GM03348 (cell line): ENCODE data around the gene TMEM183A.

Experiments
- DNase-seq: peaks from one replicate; pipeline ENCODE4 v3.0.0; 2012; ENCODE audit warnings: low spot score

Gene TMEM183A

GRCh38 chr1:203045821-203046594 is 38.8 kb downstream of the TMEM183A start:
- no peak for DNase-seq

- peak; percentile 90 for DNase-seq
Observed at GRCh38 chr1:203046984-203047630, 39.9 kb downstream of the TMEM183A start.

GRCh38 chr1:203048086-203048485 is 40.9 kb downstream of the TMEM183A start:
- no peak for DNase-seq

- no peak for DNase-seq
Observed at GRCh38 chr1:203048555-203049051, 41.4 kb downstream of the TMEM183A start.

GRCh38 chr1:203049077-203049476 is 41.9 kb downstream of the TMEM183A start:
- no peak for DNase-seq

- DNase-seq = no peak
Observed at GRCh38 chr1:203049576-203050180, 42.5 kb downstream of the TMEM183A start.

- no peak for DNase-seq
Observed at GRCh38 chr1:203050826-203051225, 43.7 kb downstream of the TMEM183A start.

- no peak for DNase-seq
Observed at GRCh38 chr1:203051841-203052324, 44.7 kb downstream of the TMEM183A start.

GRCh38 chr1:203052601-203053000 is 45.4 kb downstream of the TMEM183A start:
- no peak for DNase-seq

- no peak for DNase-seq
Observed at GRCh38 chr1:203054184-203054583, 47.0 kb downstream of the TMEM183A start.

- no peak for DNase-seq
Observed at GRCh38 chr1:203054642-203055041, 47.5 kb downstream of the TMEM183A start.

GRCh38 chr1:203055161-203055799 is 48.1 kb downstream of the TMEM183A start:
- DNase-seq = no peak

GRCh38 chr1:203056012-203056411 is 48.8 kb downstream of the TMEM183A start:
- DNase-seq = no peak

GRCh38 chr1:203056516-203056915 is 49.3 kb downstream of the TMEM183A start:
- DNase-seq = no peak

GRCh38 chr1:203057911-203058675 is 50.9 kb downstream of the TMEM183A start:
- DNase-seq = peak; percentile 75

GRCh38 chr1:203058676-203058935 is 51.4 kb downstream of the TMEM183A start:
- no peak for DNase-seq

GRCh38 chr1:203059485-203059884 is 52.3 kb downstream of the TMEM183A start:
- no peak for DNase-seq

- DNase-seq = no peak
Observed at GRCh38 chr1:203060115-203060514, 52.9 kb downstream of the TMEM183A start.

- no peak for DNase-seq
Observed at GRCh38 chr1:203063287-203063686, 56.1 kb downstream of the TMEM183A start.

GRCh38 chr1:203065191-203065590 is 58.0 kb downstream of the TMEM183A start:
- no peak for DNase-seq

GRCh38 chr1:203065986-203066385 is 58.8 kb downstream of the TMEM183A start:
- DNase-seq = no peak

GRCh38 chr1:203066965-203067364 is 59.8 kb downstream of the TMEM183A start:
- no peak for DNase-seq
